Renal pelvis (tissue), 4 donors: ENCODE measurements around the gene IER3IP1. TPM values are rescaled to one million over a fixed set of nuclear protein-coding genes. Genes with fewer than 3 reads are reported as not detected.

ENCODE experiments used
- DNase-seq: peaks from one replicate; pipeline ENCODE4 v3.0.0-alpha.2; 2013
- polyA plus RNA-seq, 3 donors: library from polyadenylated mRNA; unstranded; fragments of 120-200 nt; gene quantifications; one replicate each; pipeline ENCODE4 v1.2.1, GENCODE V29; 2013; ENCODE audit not compliant: insufficient read length in 3 of 3

IER3IP1 gene
- polyA plus RNA-seq, 3 donors = 31.2 to 33.6 (median 33.1) TPM

DNA sequence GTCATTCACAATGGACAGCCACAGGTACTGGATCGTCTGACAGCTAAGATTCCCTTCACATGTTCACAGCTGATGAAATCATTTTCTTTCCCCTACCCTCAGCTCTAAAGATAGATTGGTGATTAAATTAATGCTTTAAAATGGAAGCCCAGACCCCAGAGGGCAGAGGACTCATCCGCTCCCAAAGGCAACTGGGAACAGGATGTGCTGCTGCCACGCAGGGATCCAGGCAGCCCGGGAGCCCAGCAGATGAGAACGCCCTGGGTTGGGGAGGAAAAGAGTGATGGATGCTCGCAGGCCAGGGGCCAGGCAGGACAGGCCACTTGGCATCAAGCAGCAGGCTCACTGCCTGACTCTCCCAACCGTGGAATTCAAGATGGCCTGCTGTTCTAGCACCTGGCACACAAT is 67.2 kb downstream of the IER3IP1 start:
- no peak for DNase-seq

DNA sequence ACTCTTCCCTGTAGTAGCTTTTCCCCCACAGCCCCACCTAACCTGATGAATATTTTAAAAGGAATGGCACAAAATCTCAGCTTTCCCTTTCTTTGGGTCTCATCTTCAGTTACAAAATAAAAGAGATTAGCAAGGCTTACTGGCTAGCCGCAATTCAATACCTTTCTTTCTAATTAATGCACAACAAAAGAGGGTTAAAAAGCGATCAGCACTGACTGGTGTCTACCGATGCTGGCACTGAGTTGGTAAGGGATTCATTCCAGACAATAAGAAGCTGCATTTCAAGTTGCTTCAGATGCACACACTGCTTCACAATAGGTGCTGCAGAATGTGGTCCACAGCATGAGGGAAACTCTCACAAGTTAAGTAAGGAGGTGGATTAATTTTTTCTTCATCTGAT is 67.8 kb downstream of the IER3IP1 start:
- no peak for DNase-seq

Other genes starting within 250 kb of the IER3IP1 start
- gene ELOA2, start 140.7 kb downstream of the IER3IP1 start, polyA plus RNA-seq = under 1 TPM in 1 of 3 donors, not detected in 2; 0.16 TPM
- gene HDHD2, start 25.9 kb downstream of the IER3IP1 start, polyA plus RNA-seq = 10 to 100 TPM; 44.3 to 65.9 (median 55.2) TPM
- gene SKOR2, start 75.3 kb upstream of the IER3IP1 start, polyA plus RNA-seq = under 1 TPM in 1 of 3 donors, not detected in 2; 0.03 TPM